H1 (cell line): ENCODE measurements around the gene EEF1A2. TPM values are rescaled to one million over a fixed set of nuclear protein-coding genes. Genes with fewer than 3 reads are reported as not detected.

Experiments
- CTCF ChIA-PET: fragments of 300-600 bp; sonication (Branson Sonifier 250); formaldehyde crosslinking; loops from one replicate; lab custom pipeline; 2021; ENCODE audit not compliant: partially characterized antibody; lab: Charles Lee
- POLR2A ChIA-PET: fragments of 300-600 bp; sonication (Branson Sonifier 250); formaldehyde crosslinking; loops from one replicate; lab custom pipeline; 2021; ENCODE audit warnings: inconsistent platforms; ENCODE audit not compliant: partially characterized antibody; lab: Charles Lee
- DNase-seq, 2 experiments: peaks; one replicate each; pipeline versions ENCODE4 v3.0.0 to v3.0.0-alpha.2; 2010 to 2022; ENCODE audit warnings: low spot score in 2 of 2, low read depth in 1 of 2, mixed read lengths in 1 of 2
- FAIRE-seq: peaks from 2 replicates; lab custom pipeline; 2011; peaks lifted over from hg19 to GRCh38; lab: Jason Lieb, UNC
- H2AFZ ChIP-seq: 2 replicates; pipeline ENCODE4 v1.8.1; 2012; ENCODE audit warnings: low read length, inconsistent platforms
- H2AK5ac ChIP-seq: 2 replicates; pipeline ENCODE4 v1.6.1; 2013; ENCODE audit warnings: low read depth, low read length
- H2BK120ac ChIP-seq: replicated peaks from 2 replicates; pipeline ENCODE3; 2013; ENCODE audit warnings: low read depth, low read length, inconsistent platforms
- H2BK12ac ChIP-seq: 2 replicates; pipeline ENCODE4 v1.6.1; 2013; ENCODE audit warnings: low read depth, low read length
- H2BK15ac ChIP-seq: 2 replicates; pipeline ENCODE4 v1.6.1; 2013; ENCODE audit warnings: low read length
- H2BK20ac ChIP-seq: 2 replicates; pipeline ENCODE4 v1.6.1; 2013; ENCODE audit warnings: low read length
- H2BK5ac ChIP-seq: 2 replicates; pipeline ENCODE4 v1.6.1; 2013; ENCODE audit warnings: low read depth, low read length
- H3K14ac ChIP-seq: 2 replicates; pipeline ENCODE4 v1.6.1; 2013; ENCODE audit warnings: inconsistent platforms; ENCODE audit not compliant: insufficient read length
- H3K18ac ChIP-seq: 2 replicates; pipeline ENCODE4 v1.6.1; 2013; ENCODE audit warnings: low read length; ENCODE audit errors: extremely low read depth
- H3K23ac ChIP-seq: 2 replicates; pipeline ENCODE4 v1.6.1; 2013; ENCODE audit warnings: inconsistent platforms; ENCODE audit not compliant: insufficient read length
- H3K23me2 ChIP-seq: 2 replicates; pipeline ENCODE4 v1.6.1; 2013; ENCODE audit warnings: low read depth, low read length
- H3K27ac ChIP-seq: 2 replicates; pipeline ENCODE4 v1.6.1; 2011; ENCODE audit warnings: low read depth, low read length, inconsistent platforms
- H3K27me3 ChIP-seq, 4 experiments: replicated peaks in 1 of 4; 1 replicate in 1 of 4; 2 replicates in 3 of 4; pipeline versions ENCODE4 v1.6.1 to v1.8.1; 2011 to 2013; ENCODE audit warnings: low read length in 3 of 4, mild to moderate bottlenecking in 3 of 4, inconsistent platforms in 2 of 4, mixed read lengths in 2 of 4, moderate library complexity in 1 of 4; ENCODE audit not compliant: control insufficient read depth in 3 of 4, insufficient read depth in 3 of 4; ENCODE audit errors: extremely low read depth in 1 of 4
- H3K36me3 ChIP-seq, 4 experiments: 2 replicates each; pipeline versions ENCODE4 v1.6.1 to v1.8.1; 2011 to 2013; ENCODE audit warnings: mild to moderate bottlenecking in 4 of 4, low read length in 3 of 4, moderate library complexity in 2 of 4, control low read depth in 1 of 4, inconsistent platforms in 1 of 4; ENCODE audit not compliant: insufficient read depth in 4 of 4, control insufficient read depth in 2 of 4
- H3K4ac ChIP-seq: replicated peaks from 2 replicates; pipeline ENCODE3; 2013; ENCODE audit warnings: low read length, low read depth, mixed read lengths, inconsistent platforms; ENCODE audit not compliant: insufficient read length
- H3K4me1 ChIP-seq, 4 experiments: replicated peaks in 1 of 4; 1 replicate in 1 of 4; 2 replicates in 3 of 4; pipeline versions ENCODE4 v1.6.1 to v1.8.1; 2011 to 2013; ENCODE audit warnings: low read length in 3 of 4, inconsistent platforms in 2 of 4, mixed read lengths in 1 of 4; ENCODE audit not compliant: insufficient read depth in 4 of 4, control insufficient read depth in 3 of 4
- H3K4me2 ChIP-seq, 2 experiments: 2 replicates each; pipeline versions ENCODE4 v1.6.1 to v1.8.1; 2011 to 2013; ENCODE audit warnings: low read depth in 2 of 2, low read length in 2 of 2, control low read depth in 1 of 2, inconsistent platforms in 1 of 2, mild to moderate bottlenecking in 1 of 2; ENCODE audit not compliant: insufficient read depth in 1 of 2
- H3K4me3 ChIP-seq, 4 experiments: fragments of 200-600, 300-600 bp in 1 of 4; sonication (generic), shearing (Covaris generic), sonication (Bioruptor Twin) in 1 of 4; 2 replicates each; pipeline versions ENCODE4 v1.5.1 to v1.8.1; 2011 to 2016; ENCODE audit warnings: low read length in 4 of 4, low read depth in 3 of 4, control low read depth in 2 of 4, inconsistent platforms in 2 of 4, mild to moderate bottlenecking in 2 of 4, mixed read lengths in 1 of 4, moderate library complexity in 1 of 4; ENCODE audit not compliant: insufficient read depth in 2 of 4; ENCODE audit errors: extremely low read depth in 1 of 4
- H3K56ac ChIP-seq: replicated peaks from 2 replicates; pipeline ENCODE3; 2013; ENCODE audit warnings: low read depth, mild to moderate bottlenecking, mixed read lengths, low read length, inconsistent platforms; ENCODE audit not compliant: insufficient read length
- H3K79me1 ChIP-seq: 2 replicates; pipeline ENCODE4 v1.6.1; 2013; ENCODE audit warnings: low read depth, low read length, control low read depth
- H3K79me2 ChIP-seq, 2 experiments: 2 replicates each; pipeline versions ENCODE4 v1.6.1 to v1.8.1; 2012 to 2013; ENCODE audit warnings: low read length in 2 of 2, mild to moderate bottlenecking in 2 of 2, inconsistent platforms in 1 of 2; ENCODE audit not compliant: insufficient read depth in 2 of 2, control insufficient read depth in 1 of 2
- H3K9ac ChIP-seq, 4 experiments: replicated peaks in 1 of 4; 1 replicate in 1 of 4; 2 replicates in 3 of 4; pipeline versions ENCODE4 v1.6.1 to v1.8.1; 2011 to 2013; ENCODE audit warnings: low read depth in 3 of 4, low read length in 3 of 4, control low read depth in 2 of 4, mild to moderate bottlenecking in 2 of 4, moderate library complexity in 2 of 4, inconsistent platforms in 1 of 4; ENCODE audit errors: extremely low read depth in 1 of 4
- H3K9me3 ChIP-seq, 2 experiments: 2 replicates each; pipeline versions ENCODE4 v1.6.1 to v1.8.1; 2012 to 2013; ENCODE audit warnings: mild to moderate bottlenecking in 2 of 2, moderate library complexity in 2 of 2, control low read depth in 1 of 2, inconsistent platforms in 1 of 2, low read depth in 1 of 2, low read length in 1 of 2, mixed read lengths in 1 of 2; ENCODE audit not compliant: insufficient read depth in 2 of 2
- H4K20me1 ChIP-seq, 2 experiments: replicated peaks in 1 of 2; 2 replicates each; pipeline versions ENCODE3 to v1.8.1; 2011 to 2013; ENCODE audit warnings: inconsistent platforms in 2 of 2, low read length in 2 of 2, mild to moderate bottlenecking in 1 of 2; ENCODE audit not compliant: insufficient read depth in 2 of 2, control insufficient read depth in 1 of 2
- H4K5ac ChIP-seq: 2 replicates; pipeline ENCODE4 v1.6.1; 2013; ENCODE audit warnings: low read length, low read depth, mixed read lengths, inconsistent platforms; ENCODE audit not compliant: insufficient read length
- H4K8ac ChIP-seq: 2 replicates; pipeline ENCODE4 v1.8.0; 2013; ENCODE audit warnings: mild to moderate bottlenecking, moderate library complexity, low read length, inconsistent platforms; ENCODE audit not compliant: insufficient read depth; ENCODE audit errors: extremely low read depth
- H4K91ac ChIP-seq: replicated peaks from 2 replicates; pipeline ENCODE3; 2013; ENCODE audit warnings: low read length, mixed read lengths, inconsistent platforms; ENCODE audit not compliant: insufficient read length
- WGBS, 2 experiments: shearing (Covaris generic) in 1 of 2; methylation state at CpG; one replicate each; pipeline versions ENCODE4 v1.1.6 to v1.1.7; 2013 to 2015; ENCODE audit warnings: low lambda C conversion rate in 2 of 2, mixed read lengths in 2 of 2, inconsistent platforms in 1 of 2, low coverage in 1 of 2, missing lambda C conversion rate in 1 of 2; ENCODE audit not compliant: insufficient replicate concordance in 2 of 2, insufficient coverage in 1 of 2, insufficient read length in 1 of 2; ENCODE audit errors: extremely low coverage in 1 of 2, missing lambda C conversion rate in 1 of 2; 5-methylcytosine and 5-hydroxymethylcytosine counted together
- polyA plus RNA-seq, 7 experiments: library from polyadenylated mRNA; depleted of rRNA in 3 of 7; stranded (reverse) in 5 of 7; unstranded in 2 of 7; fragments of >200 nt in 5 of 7; fragments of 200-250 nt in 2 of 7; gene quantifications; 1 replicate in 5 of 7; 2 replicates in 1 of 7; 4 replicates in 1 of 7; pipeline versions ENCODE4 v1.2.1 to v1.2.3, GENCODE V29; 2011 to 2013; ENCODE audit warnings: missing spikeins in 2 of 7, mixed read lengths in 2 of 7
- total RNA-seq: library from RNA; stranded (reverse); fragmentation: NEBNext Ultra II Directional; extraction: Animal tissue kit (Norgen Biotek cat#: 25700); gene quantifications from 2 replicates; pipeline ENCODE4 v1.2.1, GENCODE V29; 2021

Gene EEF1A2
- total and polyA plus RNA-seq, 2 of the 8 experiments (the other 6 are each of a cell fraction or from before 2014, with no cell fraction given): 7.4 to 25.8 TPM

DNA sequence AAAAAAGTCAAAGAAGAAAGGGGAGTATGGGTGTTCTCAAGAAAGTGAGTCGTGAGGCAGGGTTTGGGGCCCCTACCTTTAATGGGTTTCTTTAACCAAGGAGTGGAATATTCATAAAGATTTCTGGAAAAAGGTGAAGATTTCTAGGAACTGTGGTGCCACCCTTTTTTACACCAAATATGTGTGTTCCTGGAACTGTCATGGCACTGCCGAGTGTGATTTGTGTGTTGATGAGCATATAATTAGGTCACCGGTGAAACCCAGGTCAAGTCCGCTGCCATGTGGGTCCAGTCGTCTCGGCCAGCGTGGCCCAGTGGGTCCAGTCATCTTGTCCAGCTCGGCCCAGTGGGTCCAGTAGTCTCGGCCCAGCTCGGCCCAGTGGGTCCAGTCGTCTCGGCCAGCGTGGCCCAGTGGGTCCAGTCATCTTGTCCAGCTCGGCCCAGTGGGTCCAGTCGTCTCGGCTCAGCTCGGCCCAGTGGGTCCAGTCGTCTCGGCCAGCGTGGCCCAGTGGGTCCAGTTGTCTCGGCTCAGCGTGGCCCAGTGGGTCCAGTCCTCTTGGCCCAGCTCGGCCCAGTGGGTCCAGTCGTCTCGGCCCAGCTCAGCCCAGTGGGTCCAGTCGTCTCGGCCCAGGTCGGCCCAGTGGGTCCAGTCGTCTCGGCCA is 8.3 kb upstream of the EEF1A2 start:
- Histone ChIP-seq H2BK12ac (no peak overlapping the region), H3K4me2 (no peak overlapping the region), H3K79me1 (no peaks in the 10 kb centered on the region), H3K14ac (no peak overlapping the region), H2BK15ac (no peak overlapping the region), H4K91ac (no peak overlapping the region), H3K4me3 (no peak overlapping the region), H4K5ac (no peak overlapping the region), H3K27me3 (no peaks in the 10 kb centered on the region), H3K27ac (no peak overlapping the region), H3K18ac (no peak overlapping the region), H4K8ac (no peak overlapping the region), H3K4me1 (peaks cover 0 to 7% (median 5%) of the 10 kb centered on the region in 4 experiments; a peak in 6 of 7 replicates), H2AFZ (no peak overlapping the region), H2BK120ac (no peak overlapping the region), H3K9me3 (peaks cover 0 to 6% of the 10 kb centered on the region in 2 experiments; a peak in 2 of 4 replicates), H3K23me2 (no peaks in the 10 kb centered on the region), H2BK5ac (no peak overlapping the region), H2BK20ac (no peak overlapping the region), H3K23ac (no peak overlapping the region), H3K9ac (no peak overlapping the region), H3K4ac (no peak overlapping the region), H2AK5ac (no peak overlapping the region), H4K20me1 (no peaks in the 10 kb centered on the region), H3K36me3 (no peaks in the 10 kb centered on the region), H3K79me2 (no peaks in the 10 kb centered on the region), H3K56ac (no peak overlapping the region)
- DNase-seq: no peak
- WGBS, 2 experiments: 93% methylated on average over 30 of the region's 30 CpGs; no CpG with 5 or more reads in 1 of the 2 experiments
- no peak for FAIRE-seq
- ChIA-PET CTCF (interaction anchor here (0.7 to 1.2 kb wide), 3 partner anchors 10 to 344 kb away, joined by 3 to 10 read pairs (median 3); no protein-coding TSS in a partner anchor), POLR2A (interaction anchor here (1.2 kb wide), 1 partner anchor 14 kb away, joined by 5 read pairs; the partner anchor contains the start of gene PPDPF)
